B cell (primary cell): ENCODE data around the gene GPBP1. TPM values are rescaled to one million over a fixed set of nuclear protein-coding genes. Genes with fewer than 3 reads are reported as not detected.
"Not testable (repeated sequence)": the region's sequence is repeated elsewhere in the genome, so short reads cannot be mapped to it uniquely, and the experiment has no call there.

Experiments
- ATAC-seq: fragments of 200-7000 bp; cut with Tn5 transposase; one replicate; pipeline ENCODE4 v1.10.0; 2021; ENCODE audit warnings: low read depth, mild to moderate bottlenecking, moderate number of reproducible peaks, moderate library complexity
- CTCF ChIA-PET: fragments of 350-600 bp; sonication (Branson Sonifier 250); formaldehyde crosslinking; loops from one replicate; lab custom pipeline; 2021; ENCODE audit warnings: antibody characterized with exemption, inconsistent platforms; lab: Charles Lee
- POLR2A ChIA-PET: fragments of 350-600 bp; sonication (Branson Sonifier 250); formaldehyde crosslinking; loops from one replicate; lab custom pipeline; 2021; ENCODE audit warnings: antibody characterized with exemption; lab: Charles Lee
- DNase-seq: peaks from one replicate; pipeline ENCODE4 v3.0.0; 2013
- H2AFZ ChIP-seq: 2 replicates; pipeline ENCODE4 v1.6.1; 2012; ENCODE audit warnings: mild to moderate bottlenecking, low read depth, low read length; ENCODE audit not compliant: insufficient read depth, poor library complexity, severe bottlenecking
- H3K27ac ChIP-seq, 2 donors: 1 replicate in 1 of 2; 2 replicates in 1 of 2; pipeline ENCODE4 v1.5.1; 2012 to 2013; ENCODE audit warnings: low read length in 2 of 2, mild to moderate bottlenecking in 2 of 2, moderate library complexity in 1 of 2
- H3K27me3 ChIP-seq, 4 experiments: fragments of 200-600 bp in 1 of 4; sonication (generic) in 1 of 4; replicated peaks in 1 of 4; 1 replicate in 2 of 4; 2 replicates in 2 of 4; pipeline versions ENCODE4 v1.6.1 to v1.7.0; 2013 to 2016; ENCODE audit warnings: low read length in 3 of 4, mild to moderate bottlenecking in 2 of 4, mixed read lengths in 1 of 4, moderate library complexity in 1 of 4; ENCODE audit not compliant: insufficient read depth in 4 of 4, control insufficient read depth in 3 of 4; ENCODE audit errors: control extremely low read depth in 1 of 4
- H3K36me3 ChIP-seq, 2 experiments: replicated peaks in 1 of 2; 1 replicate in 1 of 2; 2 replicates in 1 of 2; pipeline versions ENCODE4 v1.6.1 to v1.7.1; 2013; ENCODE audit warnings: low read length in 1 of 2; ENCODE audit not compliant: insufficient read depth in 2 of 2, control insufficient read depth in 1 of 2; ENCODE audit errors: control extremely low read depth in 1 of 2, extremely low read depth in 1 of 2
- H3K4me1 ChIP-seq, 2 donors: fragments of 200-600 bp in 1 of 2; sonication (generic) in 1 of 2; 1 replicate in 1 of 2; 2 replicates in 1 of 2; pipeline versions ENCODE4 v1.5.1 to v1.6.1; 2013 to 2017; ENCODE audit warnings: low read length in 2 of 2; ENCODE audit not compliant: control insufficient read depth in 2 of 2, insufficient read depth in 2 of 2
- H3K4me2 ChIP-seq: replicated peaks from 2 replicates; pipeline ENCODE3; 2012; ENCODE audit warnings: mild to moderate bottlenecking, low read depth, low read length; ENCODE audit not compliant: poor library complexity, severe bottlenecking
- H3K4me3 ChIP-seq, 5 experiments: fragments of 200-600 bp in 1 of 5; sonication (generic) in 1 of 5; 1 replicate in 3 of 5; 2 replicates in 2 of 5; pipeline versions ENCODE4 v1.5.1 to v1.7.0; 2011 to 2016; ENCODE audit warnings: low read length in 4 of 5, mild to moderate bottlenecking in 4 of 5, low read depth in 2 of 5, control low read depth in 1 of 5, moderate library complexity in 1 of 5; ENCODE audit not compliant: insufficient read depth in 1 of 5; ENCODE audit errors: control extremely low read depth in 1 of 5, extremely low read depth in 1 of 5
- H3K79me2 ChIP-seq: fragments of 200-600 bp; sonication (generic); one replicate; pipeline ENCODE4 v1.6.0; 2016; ENCODE audit warnings: low read length; ENCODE audit not compliant: control insufficient read depth, insufficient read depth
- H3K9ac ChIP-seq: fragments of 200-600 bp; sonication (generic); 2 replicates; pipeline ENCODE4 v1.6.1; 2017; ENCODE audit warnings: mild to moderate bottlenecking, low read length, moderate library complexity
- H3K9me3 ChIP-seq, 3 donors: one replicate each; pipeline versions ENCODE4 v1.6.1 to v1.7.1; 2013; ENCODE audit warnings: low read length in 2 of 3; ENCODE audit not compliant: control insufficient read depth in 2 of 3, insufficient read depth in 1 of 3; ENCODE audit errors: control extremely low read depth in 1 of 3
- H4K20me1 ChIP-seq: 2 replicates; pipeline ENCODE4 v1.6.0; 2012; ENCODE audit warnings: mild to moderate bottlenecking, low read length; ENCODE audit not compliant: insufficient read depth, control insufficient read depth, poor library complexity, severe bottlenecking
- H3K27ac Mint-ChIP-seq: one replicate; pipeline ENCODE4 v1.8.0; 2021; ENCODE audit warnings: mixed read lengths
- H3K27me3 Mint-ChIP-seq: one replicate; pipeline ENCODE4 v1.8.0; 2021; ENCODE audit warnings: mixed read lengths
- H3K4me1 Mint-ChIP-seq: one replicate; pipeline ENCODE4 v1.8.0; 2021; ENCODE audit warnings: mixed read lengths
- H3K4me3 Mint-ChIP-seq: one replicate; pipeline ENCODE4 v1.8.0; 2021; ENCODE audit warnings: mixed read lengths
- H3K9me3 Mint-ChIP-seq: one replicate; pipeline ENCODE4 v1.8.0; 2022; ENCODE audit warnings: mixed read lengths; ENCODE audit not compliant: insufficient read depth
- EZH2 ChIP-seq: IDR thresholded peaks from 2 replicates; pipeline ENCODE4 v1.6.1; 2012; ENCODE audit warnings: borderline replicate concordance, low read depth, mild to moderate bottlenecking, moderate library complexity, low read length; ENCODE audit not compliant: insufficient read depth, poor library complexity, severe bottlenecking
- WGBS: methylation state at CpG from one replicate; pipeline ENCODE4 v1.1.5; 2013; ENCODE audit warnings: missing lambda C conversion rate; ENCODE audit not compliant: insufficient coverage; 5-methylcytosine and 5-hydroxymethylcytosine counted together
- intact Hi-C: fragments of 100-400 bp; cut with micrococcal nuclease; formaldehyde crosslinking; loops from one replicate; pipeline ENCODE4 v1.10.0; 2022
- polyA plus RNA-seq: library from polyadenylated mRNA; depleted of rRNA; stranded (reverse); fragments of >200 nt; gene quantifications from 2 replicates; pipeline ENCODE4 v1.2.3, GENCODE V29; 2012
- total RNA-seq, 2 donors: library from RNA; stranded (reverse); fragments of 120-200 nt in 1 of 2; gene quantifications; 1 replicate in 1 of 2; 2 replicates in 1 of 2; pipeline versions ENCODE4 v1.2.3 to v1.2.4, GENCODE V29; 2013 to 2022
- TF ChIP-seq, protein P1 (sequence below): fragments of 200-600 bp; IDR thresholded peaks from one replicate; pipeline ENCODE4 v1.8.0; 2022; ENCODE audit warnings: antibody characterized with exemption, mild to moderate bottlenecking

The GPBP1 gene
- total and polyA plus RNA-seq, 2 donors (not counting 1 experiment from before 2014, with no cell fraction given), result 30.9 to 152 TPM

DNA sequence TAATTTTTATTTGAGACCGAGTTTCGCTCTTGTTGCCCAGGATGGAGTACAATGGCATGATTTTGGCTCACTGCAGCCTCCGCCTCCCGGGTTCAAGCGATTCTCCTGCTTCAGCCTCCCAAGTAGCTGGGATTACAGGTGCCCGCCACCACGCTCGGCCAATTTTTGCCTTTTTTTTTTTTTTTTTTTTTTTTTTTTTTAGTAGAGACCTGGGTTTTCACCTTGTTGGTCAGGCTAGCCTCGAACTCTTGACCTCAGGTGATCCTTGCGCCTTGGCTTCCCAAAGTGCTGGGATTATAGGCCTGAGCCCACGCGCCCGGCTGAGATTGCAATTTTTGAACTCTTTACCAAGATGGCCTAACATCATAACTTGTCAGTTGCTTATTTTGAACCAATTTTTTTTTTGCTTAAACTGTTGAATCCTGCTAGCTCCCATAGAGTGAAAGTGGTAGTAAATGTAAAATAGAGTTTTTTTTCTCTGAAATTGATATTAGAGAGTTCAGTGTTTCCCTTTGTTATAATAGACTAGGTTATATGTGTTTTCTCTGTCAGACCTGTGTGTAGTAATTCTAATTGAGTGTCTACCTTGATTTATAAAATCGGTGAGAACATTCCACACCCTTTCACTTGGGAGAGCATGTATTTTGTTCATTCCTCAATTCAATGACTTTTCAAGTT is 3.8 kb downstream of the GPBP1 start:
- no peak for DNase-seq
- no peak for ATAC-seq
- Histone ChIP-seq H3K9me3 (peaks cover 0 to 4% (median 0%) of the 10 kb centered on the region in 3 donors), H2AFZ (no peak overlapping the region), H3K4me3 (peak overlapping the region; percentile 10 to 98 (median 87)), H3K79me2 (peaks cover 90% of the 10 kb centered on the region), H3K27me3 (no peaks in the 10 kb centered on the region), H3K4me2 (peak overlapping the region; percentile 88), H4K20me1 (peaks cover 63% of the 10 kb centered on the region), H3K36me3 (peaks cover 3 to 8% of the 10 kb centered on the region in 2 experiments), H3K4me1 (peaks cover 69 to 70% of the 10 kb centered on the region in 2 donors), H3K27ac (peak overlapping the region; percentile 11 to 98), H3K9ac (peak overlapping the region; percentile 97)
- H3K9me3 Mint-ChIP-seq, result no peaks in the 10 kb centered on the region
- intact Hi-C loops, result loop anchor here (2.0 to 10.0 kb wide), 4 partner anchors 21 to 1873 kb away; partner anchors contain the start of genes DHX29, MTREX and PLPP1
- POLR2A ChIA-PET, result interaction anchor here (0.6 to 0.7 kb wide), 2 partner anchors 12 to 47 kb away, joined by 4 to 11 read pairs; no protein-coding TSS in a partner anchor
- WGBS, result 74% methylated on average over 6 of the region's 14 CpGs
- peak overlapping the region; percentile 80 for H3K4me3 Mint-ChIP-seq
- H3K27me3 Mint-ChIP-seq, result no peaks in the 10 kb centered on the region
- CTCF ChIA-PET, result no interaction called here
- no peak for TF ChIP-seq EZH2
- TF ChIP-seq, protein P1, sequence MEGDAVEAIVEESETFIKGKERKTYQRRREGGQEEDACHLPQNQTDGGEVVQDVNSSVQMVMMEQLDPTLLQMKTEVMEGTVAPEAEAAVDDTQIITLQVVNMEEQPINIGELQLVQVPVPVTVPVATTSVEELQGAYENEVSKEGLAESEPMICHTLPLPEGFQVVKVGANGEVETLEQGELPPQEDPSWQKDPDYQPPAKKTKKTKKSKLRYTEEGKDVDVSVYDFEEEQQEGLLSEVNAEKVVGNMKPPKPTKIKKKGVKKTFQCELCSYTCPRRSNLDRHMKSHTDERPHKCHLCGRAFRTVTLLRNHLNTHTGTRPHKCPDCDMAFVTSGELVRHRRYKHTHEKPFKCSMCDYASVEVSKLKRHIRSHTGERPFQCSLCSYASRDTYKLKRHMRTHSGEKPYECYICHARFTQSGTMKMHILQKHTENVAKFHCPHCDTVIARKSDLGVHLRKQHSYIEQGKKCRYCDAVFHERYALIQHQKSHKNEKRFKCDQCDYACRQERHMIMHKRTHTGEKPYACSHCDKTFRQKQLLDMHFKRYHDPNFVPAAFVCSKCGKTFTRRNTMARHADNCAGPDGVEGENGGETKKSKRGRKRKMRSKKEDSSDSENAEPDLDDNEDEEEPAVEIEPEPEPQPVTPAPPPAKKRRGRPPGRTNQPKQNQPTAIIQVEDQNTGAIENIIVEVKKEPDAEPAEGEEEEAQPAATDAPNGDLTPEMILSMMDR, result no peak
- peaks cover 62% of the 10 kb centered on the region for H3K4me1 Mint-ChIP-seq
- peak overlapping the region; percentile 50 for H3K27ac Mint-ChIP-seq

DNA sequence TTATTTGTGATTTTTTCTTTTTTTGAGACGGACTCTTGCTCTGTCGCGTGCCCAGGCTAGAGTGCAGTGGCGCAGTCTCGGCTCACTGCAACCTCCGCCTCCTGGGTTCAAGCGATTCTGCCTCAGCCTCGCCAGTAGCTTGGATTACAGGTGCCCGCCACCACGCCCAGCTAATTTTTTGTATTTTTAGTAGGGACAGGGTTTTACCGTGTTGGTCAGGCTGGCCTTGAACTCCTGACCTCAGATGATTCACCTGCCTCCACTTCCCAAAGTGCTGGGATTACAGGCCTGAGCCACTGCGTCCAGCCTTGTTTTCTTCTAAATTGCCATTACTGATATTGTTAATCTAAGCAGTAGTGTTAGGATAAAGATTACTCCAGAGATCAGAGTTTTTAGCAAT is 4.4 kb downstream of the GPBP1 start:
- intact Hi-C loops, result loop anchor here (10.0 kb wide), 3 partner anchors 503 to 1873 kb away; partner anchors contain the start of genes DHX29, MTREX and PLPP1

More for the DNA sequence above, 4.4 kb downstream of the GPBP1 start:
- CTCF ChIA-PET, H3K9me3 ChIP-seq, H3K27me3 ChIP-seq, H3K36me3 ChIP-seq, ATAC-seq, H3K9me3 Mint-ChIP-seq, H3K27me3 Mint-ChIP-seq, H2AFZ ChIP-seq, DNase-seq: not testable (repeated sequence)
- POLR2A ChIA-PET, result interaction anchor here (0.7 kb wide), 1 partner anchor 13 kb away, joined by 11 read pairs; no protein-coding TSS in a partner anchor
- H3K27ac ChIP-seq, result peak overlapping the region in 1 of 2 donors; percentile 98
- 77% methylated on average over 6 of the region's 12 CpGs for WGBS
- peak overlapping the region; percentile 44 for H3K9ac ChIP-seq
- peaks cover 69% of the 10 kb centered on the region for H4K20me1 ChIP-seq
- peaks cover 68 to 71% of the 10 kb centered on the region in 2 donors for H3K4me1 ChIP-seq
- peak overlapping the region in 4 of 5 experiments; percentile 10 to 98 (median 65) for H3K4me3 ChIP-seq
- peak overlapping the region; percentile 88 for H3K4me2 ChIP-seq
- peak overlapping the region; percentile 56 for H3K27ac Mint-ChIP-seq
- H3K4me3 Mint-ChIP-seq, result peak overlapping the region; percentile 80
- peaks cover 59% of the 10 kb centered on the region for H3K4me1 Mint-ChIP-seq
- peaks cover 95% of the 10 kb centered on the region for H3K79me2 ChIP-seq
